NCI-H524 treated with DMSO at 0.1 percent for 48 hours (cell line): ENCODE data around the gene DMGDH.
A peak's percentile ranks its signal among the peaks of the same experiment; 100 is the strongest.

Experiments
- DNase-seq: peaks from one replicate; lab custom pipeline; 2025; lab: John Stamatoyannopoulos, UW

Gene DMGDH

GRCh38 chr5:79069488-79070349, at the start of gene DMGDH, which contains the start of gene BHMT2:
Gene DMGDH (minus strand): TSS chr5:79069674. CDS start chr5:79069620, 54 bp downstream.
Gene BHMT2 (plus strand): TSS chr5:79069767. CDS start chr5:79069783, 16 bp downstream.
- no peak for DNase-seq

DNA sequence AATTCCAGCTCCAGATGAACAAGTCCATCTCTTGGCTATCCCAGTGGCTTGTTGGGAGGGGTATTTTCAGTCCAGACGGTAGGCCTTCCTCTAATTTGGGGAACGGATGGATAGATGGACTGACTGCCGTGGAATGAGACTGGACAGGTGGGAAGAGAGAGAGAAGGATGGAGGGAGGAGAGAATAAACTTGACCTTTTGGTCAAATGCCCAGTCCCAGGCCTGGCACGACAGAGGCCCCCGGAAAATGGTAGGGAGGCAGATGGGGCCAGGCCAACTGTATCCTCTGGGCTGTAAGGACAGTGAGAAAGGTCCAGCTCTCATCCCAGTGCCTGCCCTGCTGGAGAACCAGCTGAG, 43.2 kb upstream of the DMGDH start:
- DNase-seq: no peak

DNA sequence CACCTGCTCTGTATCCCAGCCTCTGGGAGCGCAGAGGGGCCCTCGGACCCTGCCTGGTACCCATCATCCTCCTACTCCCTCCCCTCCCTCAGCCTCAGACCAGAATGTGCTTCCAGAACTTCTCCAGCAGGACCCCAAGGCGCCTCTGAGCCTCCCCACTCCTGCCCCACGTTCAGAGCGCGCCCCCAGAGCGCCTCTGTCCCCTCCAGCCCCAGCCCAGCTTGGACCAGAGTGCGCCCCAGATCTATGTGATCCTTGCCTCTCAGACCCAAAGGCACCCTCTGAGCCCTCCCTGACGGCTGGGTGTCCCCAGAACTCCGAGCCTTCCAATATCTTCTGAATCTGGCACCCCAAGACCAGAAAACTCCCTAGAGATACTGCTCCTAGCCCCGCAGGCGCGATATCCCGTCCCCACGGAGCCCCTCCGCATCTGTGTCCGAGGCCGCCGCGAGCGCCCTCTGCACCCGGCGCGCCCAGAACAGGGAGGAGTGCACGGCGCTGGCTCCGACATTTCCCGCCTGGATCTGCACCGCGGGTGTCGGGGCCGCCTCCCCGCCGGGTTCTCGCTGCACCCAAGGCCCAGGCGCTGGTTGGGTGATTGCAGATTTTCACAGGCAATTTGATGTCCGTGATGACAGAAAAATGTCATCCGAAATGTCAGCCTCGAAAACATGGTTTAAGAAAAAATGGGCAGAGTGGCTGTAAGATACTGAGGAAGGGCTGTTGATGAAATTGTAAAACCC, 42.7 kb upstream of the DMGDH start:
- no peak for DNase-seq

DNA sequence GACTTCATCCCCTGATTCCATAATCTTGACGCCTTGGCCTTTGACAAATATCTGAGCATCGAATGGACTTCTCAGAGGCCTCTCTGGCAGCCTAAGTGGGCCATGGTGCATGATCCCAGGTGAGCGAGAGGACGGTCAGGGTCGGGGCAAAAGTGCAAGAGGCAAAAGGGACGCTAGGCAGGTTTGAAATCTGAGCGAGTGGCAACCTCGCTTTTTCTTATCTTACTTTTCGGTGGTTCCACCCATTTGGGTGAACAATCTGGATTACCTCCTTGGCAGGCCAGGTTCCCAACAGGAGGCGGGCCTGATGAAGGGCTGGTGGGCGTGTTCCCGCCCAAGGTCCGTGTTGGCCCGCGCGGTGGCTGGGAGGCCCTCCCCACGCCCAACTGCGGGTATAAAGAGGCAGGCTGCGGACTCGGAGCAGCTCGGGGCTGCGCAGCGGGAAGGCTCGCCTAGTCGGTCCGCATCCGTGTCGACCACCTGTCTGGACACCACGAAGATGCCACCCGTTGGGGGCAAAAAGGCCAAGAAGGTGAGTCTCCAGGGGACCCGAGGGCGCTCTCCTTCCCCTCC, 42.0 kb upstream of the DMGDH start, which contains the start of gene BHMT:
TSS of gene BHMT (plus strand) at position 423 of the 573 bp plus-strand sequence. CDS start at position 500, 77 bp downstream.
- no peak for DNase-seq

DNA sequence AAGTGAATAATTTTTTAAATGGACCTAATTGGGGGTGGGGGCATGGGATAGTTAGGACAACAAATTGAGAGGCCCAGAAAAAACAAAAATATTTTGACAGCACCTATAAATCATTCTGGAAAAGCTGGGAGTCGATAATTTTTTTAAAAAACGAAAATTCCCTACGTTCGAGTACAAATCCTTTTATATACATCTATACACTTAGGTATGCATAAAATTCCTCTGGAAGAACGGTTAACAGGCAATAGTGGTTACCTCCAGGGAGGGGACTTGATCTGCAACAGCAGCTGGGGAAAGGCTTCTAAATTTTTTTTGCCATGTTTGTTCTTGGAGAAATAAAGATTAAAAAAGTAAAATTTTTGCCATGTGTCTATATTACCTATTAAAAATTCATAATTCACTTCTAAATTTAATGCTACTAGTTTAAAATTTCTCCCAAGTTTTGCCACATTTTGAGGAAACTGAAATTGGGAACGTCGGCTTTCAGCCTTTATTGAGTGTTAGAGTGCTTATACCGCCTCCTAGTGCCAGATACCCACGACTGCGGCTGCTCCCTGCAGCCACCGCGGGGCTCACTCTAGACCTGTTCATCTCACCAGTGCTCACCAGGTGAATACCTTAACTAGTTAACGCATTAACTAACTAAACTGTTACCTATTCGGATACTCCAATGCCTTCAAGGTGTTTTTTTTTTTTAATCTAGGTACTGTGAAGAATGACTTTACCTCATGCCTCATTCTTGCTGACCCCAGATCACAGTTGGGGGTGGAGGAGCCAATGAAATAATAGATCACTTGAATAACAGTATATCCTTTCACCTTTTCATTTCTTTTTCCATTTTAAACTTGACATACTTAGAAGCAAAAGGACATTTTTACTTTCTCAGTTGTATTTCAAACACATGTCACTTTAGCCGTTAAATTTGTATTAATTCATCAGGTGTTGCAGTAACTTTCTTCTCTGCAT, 40.3 kb upstream of the DMGDH start:
- DNase-seq: no peak

GRCh38 chr5:79108792-79109191, 39.3 kb upstream of the DMGDH start:
- no peak for DNase-seq

GRCh38 chr5:79108086-79108485, 38.6 kb upstream of the DMGDH start:
- DNase-seq: no peak

DNA sequence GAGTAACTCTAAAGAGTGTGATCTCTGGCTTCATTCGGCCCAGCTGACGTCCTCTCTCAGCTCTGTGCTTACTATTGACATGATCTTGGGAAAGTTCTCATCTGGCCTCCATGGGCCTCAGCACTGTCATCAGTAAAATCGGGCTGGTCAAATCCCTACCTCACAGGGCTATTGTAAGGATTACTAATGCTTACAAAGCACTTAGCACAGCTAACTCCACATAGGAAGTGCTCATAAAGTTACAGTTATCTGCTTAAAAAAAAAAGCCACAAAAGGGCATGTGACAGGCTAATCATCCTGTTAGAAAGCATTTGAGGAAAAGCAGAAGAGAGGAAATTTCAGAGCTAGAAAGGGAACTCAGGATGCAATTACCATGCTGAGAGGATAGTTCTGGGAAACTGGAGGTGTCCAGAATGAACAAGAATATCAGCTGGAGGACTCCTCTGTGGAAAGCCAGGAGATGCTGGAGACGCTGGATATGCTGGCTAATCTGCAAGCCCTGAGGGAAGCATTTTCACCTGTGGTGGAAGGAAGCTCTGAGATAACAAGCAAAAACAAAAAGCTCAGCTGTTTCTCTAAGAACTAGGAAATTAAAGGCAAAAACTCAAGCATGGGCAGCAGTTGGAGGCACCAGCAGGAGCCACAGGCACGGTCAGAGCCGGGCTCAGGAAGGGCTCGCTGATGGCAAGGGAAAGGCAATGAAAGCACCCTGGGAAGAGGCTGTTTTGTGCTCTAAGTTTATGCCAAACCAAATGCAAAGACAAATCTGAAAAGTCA, 37.7 kb upstream of the DMGDH start:
- no peak for DNase-seq

GRCh38 chr5:79105868-79106267, 36.4 kb upstream of the DMGDH start:
- DNase-seq: no peak

DNA sequence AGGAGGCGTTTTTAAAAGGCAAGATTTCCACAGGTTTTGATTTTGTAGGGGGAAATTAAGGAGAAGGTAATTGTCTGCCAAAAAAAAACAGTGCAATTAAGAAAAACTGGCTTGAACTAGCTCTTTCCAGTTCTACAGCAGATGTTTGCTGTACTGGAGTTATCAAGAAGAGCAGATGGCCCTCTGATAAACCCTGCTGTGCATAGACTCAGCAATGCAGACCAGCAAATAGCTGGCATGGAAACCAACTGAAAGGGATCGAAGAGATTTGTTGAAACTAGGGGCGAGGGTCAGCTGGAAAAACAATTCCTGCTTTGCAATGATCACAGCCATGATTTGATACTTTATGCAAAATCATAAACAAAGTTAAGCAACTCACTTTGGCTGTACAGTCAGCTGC, 24.3 kb upstream of the DMGDH start:
- DNase-seq: peak; percentile 79

DNA sequence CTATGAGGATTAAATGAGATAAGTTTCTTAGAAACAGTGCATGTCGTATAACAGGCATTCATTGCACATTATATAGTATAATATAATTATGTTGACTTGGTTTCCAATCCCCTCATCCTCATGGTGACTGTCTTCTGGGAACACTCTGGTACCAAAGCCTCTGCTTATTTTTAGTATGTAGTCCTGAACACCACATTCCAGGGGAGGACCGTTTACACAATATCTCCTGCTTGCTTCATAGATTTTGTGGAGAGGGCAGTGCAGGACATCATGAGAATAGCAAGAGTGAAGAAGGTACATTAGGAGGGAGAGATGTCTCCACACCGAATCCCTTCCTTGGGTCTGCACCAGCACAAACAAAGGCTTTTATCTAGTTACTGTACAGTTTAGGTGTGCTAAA, 21.6 kb upstream of the DMGDH start:
- DNase-seq: no peak

GRCh38 chr5:79088507-79088906, 19.0 kb upstream of the DMGDH start:
- no peak for DNase-seq

- DNase-seq: no peak
Observed at GRCh38 chr5:79086116-79086515, 16.6 kb upstream of the DMGDH start.

- no peak for DNase-seq
Observed at GRCh38 chr5:79081779-79082178, 12.3 kb upstream of the DMGDH start.

DNA sequence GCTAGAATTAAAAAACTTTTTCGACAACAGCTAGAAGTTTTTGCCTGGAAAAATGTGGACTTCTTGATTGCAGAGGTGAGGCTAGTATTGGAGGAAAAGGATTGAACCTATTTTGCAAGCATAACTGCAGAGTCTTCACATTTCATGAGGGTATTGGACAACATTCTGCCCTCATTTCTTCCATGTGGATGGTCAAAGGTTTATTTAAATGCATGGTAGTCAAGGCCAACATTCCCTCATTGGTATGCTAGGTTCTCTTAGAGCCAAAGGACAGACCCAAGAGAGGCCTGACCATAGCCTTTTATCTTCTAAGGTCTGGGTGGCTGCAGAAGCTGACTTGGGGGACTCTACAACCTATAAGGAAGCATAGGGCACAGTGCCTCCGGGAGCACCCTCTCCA, 11.3 kb upstream of the DMGDH start:
- DNase-seq: no peak

- DNase-seq: no peak
Observed at GRCh38 chr5:79077680-79078365, 8.3 kb upstream of the DMGDH start.

GRCh38 chr5:79076819-79077218, 7.3 kb upstream of the DMGDH start:
- no peak for DNase-seq

- DNase-seq: no peak
Observed at GRCh38 chr5:79075646-79076426, 6.4 kb upstream of the DMGDH start.

DNA sequence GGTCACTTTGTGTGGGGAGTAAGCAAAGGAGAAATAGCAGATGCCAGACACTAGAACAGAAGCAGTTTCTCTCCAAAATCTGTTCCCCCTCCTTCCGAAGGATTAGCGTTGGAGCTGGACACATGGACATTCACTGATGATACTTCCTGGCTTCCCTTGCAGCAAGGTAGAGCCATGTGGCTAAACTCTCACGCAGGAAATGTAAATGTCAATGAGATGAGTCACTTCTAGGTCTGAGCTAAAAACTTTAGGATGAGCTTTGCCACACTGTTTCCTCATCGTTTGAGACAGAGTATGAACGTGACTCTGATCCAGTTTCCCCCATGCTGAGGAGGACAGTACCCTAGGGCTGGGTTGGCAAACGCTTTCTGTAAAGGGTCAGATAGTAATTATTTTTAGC, 5.2 kb upstream of the DMGDH start:
- no peak for DNase-seq

GRCh38 chr5:79070350-79070667, 835 bp upstream of the DMGDH start:
- no peak for DNase-seq
